Kidney tubule cell (primary cell): ENCODE data around the gene SERTAD2.

Experiments used
- DNase-seq: peaks from one replicate; pipeline ENCODE4 v3.0.0-alpha.2; 2018; ENCODE audit warnings: low spot score

Gene SERTAD2

DNA sequence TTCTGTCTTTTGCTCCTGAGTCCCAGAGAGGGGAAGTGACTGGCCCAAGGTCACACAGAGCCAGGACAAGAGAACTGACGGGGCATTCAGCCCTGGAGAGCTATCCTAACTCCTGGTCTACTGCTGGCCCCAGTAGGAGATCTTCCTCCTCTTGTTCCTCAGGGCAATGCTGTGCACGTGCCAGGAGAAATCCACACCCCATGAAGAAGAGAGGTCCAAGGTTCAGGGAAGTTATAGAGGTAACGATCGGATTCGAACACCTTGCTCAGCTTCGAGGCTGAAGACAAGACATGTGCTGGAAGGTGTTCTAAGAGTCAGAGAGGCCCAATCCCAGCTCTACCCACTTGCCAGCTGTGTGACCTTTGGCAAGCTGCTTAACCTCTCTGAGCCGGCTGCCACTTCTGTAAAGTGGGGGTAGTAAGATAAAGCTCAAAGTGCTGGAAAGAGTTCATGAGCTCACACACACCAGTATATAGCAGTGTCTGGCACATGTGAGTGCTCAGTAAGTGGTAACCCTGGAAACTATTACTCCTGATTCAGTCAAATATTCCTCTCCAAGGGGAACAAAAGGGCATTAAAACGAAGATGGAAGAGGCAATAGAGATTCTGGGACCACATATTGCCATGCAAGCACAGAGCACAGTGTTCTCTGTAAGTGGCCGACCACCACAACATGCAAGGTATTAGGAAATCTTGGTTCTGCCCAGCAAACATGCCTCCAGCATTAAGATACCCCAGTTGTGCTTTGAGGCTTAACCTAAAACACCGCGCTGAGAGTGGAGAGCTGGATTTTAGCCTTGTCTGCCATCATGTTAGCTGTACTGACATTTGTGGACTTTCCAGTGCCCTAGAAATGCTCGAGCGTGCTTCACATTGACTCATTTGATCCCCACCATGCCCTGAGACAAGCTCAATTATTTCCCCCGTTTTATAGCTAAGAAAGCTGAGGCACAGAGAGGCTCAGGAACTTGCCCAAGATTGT is 25.6 kb downstream of the SERTAD2 start:
- DNase-seq, result no peak

- DNase-seq, result no peak
Measured at GRCh38 chr2:64626963-64627760, 26.6 kb downstream of the SERTAD2 start.

DNA sequence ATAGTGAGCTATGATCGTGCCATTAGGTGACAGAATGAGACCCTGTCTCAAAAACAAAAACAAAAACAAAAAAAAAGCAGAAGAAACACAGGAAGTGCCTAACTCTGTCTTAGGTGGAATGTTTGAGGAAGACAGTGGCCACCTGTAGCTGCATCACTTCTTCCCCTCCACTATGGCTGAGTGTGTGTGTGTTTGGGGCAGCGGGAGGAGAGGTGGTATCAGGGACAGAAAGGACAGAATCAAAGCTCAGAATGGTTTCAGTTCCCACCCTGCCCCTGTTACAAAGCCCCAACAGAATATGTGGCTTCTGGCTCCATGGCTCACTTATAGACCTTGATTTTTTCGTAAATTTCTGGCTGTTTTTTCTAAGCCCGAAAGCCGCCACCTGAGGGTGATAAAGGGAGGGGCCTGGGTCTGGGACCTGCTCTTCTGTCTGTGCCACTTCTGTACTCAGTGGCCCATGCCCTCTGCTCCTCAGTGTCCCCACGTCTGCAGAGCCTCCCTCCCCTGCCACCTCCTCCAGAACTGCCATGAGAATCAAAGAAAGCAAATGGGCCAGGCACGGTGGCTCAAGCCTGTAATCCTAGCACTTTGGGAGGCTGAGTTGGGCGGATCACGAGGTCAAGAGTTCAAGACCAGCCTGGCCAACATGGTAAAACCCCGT is 27.4 kb downstream of the SERTAD2 start:
- DNase-seq, result no peak

DNA sequence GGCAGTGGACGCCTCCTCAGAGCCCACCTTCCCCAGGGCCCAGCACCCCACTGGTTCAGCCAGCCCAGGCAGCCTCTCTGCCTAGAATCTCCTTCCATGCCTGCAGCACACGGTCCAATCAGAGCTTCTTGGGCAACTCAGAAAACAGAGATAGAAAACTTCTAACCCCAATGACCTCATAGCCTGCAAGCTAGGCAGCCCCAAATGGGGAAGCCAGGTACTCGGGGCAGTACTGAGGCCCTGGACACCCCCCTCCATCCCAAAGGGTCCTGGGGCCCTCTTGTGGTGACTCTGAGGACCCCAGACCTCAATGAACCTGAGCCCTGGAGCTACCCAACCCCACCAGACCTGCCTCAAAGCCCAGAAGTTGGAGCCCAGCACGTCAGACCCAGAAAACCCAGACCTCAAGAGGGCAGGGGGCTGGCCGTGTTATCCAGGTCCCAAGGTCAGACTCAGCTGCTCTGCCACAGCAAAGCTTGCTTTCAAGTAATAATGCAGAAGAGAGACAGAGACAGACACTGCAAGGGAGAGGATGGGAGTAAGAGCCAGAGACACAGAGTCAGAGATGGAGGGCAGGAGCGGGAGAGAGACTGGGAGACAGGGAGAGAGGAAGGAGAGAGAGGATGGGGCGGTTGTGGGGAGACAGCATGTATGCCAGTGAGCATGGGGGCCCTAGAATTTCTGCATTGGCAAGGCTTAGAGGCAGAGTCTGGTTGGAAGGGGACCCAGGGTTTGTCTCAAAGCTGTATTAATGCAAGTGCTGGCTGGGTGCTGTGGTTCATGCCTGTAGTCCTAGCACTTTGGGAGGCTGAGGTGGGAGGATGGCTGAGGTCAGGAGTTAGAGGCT is 28.2 kb downstream of the SERTAD2 start:
- DNase-seq, result no peak

DNA sequence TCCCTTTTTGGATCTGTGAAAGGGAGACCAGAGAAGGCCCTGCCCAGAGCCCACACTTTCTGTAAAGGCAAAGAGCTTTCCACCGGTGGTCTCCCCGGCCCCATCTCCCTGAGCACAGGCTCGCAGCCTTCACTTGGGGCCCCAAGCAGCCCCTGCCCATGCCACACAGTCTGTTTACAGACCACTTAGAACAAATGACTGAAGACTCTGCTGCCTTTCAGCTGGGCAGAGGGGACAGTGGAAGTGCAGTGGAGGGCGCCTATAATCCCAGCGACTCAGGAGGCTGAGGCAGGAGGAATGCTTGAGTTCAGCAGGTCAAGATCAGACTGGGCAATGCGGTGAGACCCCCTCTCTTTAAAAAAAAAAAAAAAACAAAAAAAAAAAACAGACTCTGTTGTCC is 28.9 kb downstream of the SERTAD2 start:
- no peak for DNase-seq

- DNase-seq, result no peak
Measured at GRCh38 chr2:64624108-64624610, 29.6 kb downstream of the SERTAD2 start.

GRCh38 chr2:64623242-64623850 is 30.4 kb downstream of the SERTAD2 start:
- no peak for DNase-seq

- DNase-seq, result no peak
Measured at GRCh38 chr2:64622443-64623241, 31.1 kb downstream of the SERTAD2 start.

- DNase-seq, result no peak
Measured at GRCh38 chr2:64620661-64621060, 33.1 kb downstream of the SERTAD2 start.

DNA sequence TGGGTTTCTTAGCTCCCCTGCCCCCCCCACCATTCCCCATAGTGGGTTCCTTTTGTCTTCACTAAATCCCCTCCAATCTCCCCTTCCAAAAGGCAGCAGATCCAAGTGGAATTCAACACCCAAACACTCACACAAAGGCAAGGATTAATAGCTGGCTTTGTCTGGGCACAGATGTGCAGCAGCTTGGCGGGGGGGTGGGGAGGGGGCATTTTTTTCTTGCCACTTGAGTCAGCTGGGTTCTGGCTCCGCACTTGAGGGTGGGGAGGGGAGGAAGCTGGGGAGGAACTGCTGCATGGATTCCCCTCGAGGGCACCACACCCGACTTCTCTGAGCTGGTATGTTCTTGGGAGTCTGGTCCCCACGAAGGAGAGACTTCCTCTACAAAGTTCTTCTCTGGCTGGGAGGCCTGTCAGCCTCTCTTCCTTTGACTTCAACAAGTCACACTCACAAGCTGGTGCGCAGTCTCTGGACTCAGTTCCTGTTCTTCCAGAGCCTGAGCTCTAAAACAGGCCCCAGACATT is 36.0 kb downstream of the SERTAD2 start:
- DNase-seq, result no peak

GRCh38 chr2:64615844-64616536 is 37.7 kb downstream of the SERTAD2 start:
- DNase-seq, result no peak

DNA sequence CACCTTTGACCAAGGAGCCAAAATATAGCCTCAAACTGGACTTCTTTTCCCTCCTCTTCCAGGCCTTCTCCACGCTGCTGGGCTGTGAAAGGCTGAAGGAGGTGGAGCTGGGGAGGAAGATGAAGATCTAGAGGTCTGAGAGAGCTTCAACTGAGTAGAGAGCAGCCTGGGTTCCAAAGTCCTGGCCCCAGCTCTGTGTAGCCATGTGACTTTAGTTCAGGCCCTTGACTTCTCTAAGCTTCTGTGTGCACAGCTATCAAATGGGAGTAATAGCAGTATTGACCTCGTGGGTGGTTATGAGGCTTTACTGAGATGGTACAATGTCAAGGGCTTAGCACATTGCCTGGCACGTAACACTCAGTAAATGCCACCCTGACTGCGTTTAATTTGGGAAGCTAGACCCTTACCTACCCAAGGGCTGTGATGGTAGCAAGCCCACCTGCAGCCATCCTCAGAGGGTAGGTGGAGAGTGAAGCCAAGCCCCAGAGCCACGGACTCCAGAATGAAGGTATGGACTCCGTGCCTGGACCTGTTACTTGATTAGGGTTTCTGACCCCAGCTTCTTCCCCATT is 38.4 kb downstream of the SERTAD2 start:
- no peak for DNase-seq

- DNase-seq, result no peak
Measured at GRCh38 chr2:64613276-64613675, 40.4 kb downstream of the SERTAD2 start.

DNA sequence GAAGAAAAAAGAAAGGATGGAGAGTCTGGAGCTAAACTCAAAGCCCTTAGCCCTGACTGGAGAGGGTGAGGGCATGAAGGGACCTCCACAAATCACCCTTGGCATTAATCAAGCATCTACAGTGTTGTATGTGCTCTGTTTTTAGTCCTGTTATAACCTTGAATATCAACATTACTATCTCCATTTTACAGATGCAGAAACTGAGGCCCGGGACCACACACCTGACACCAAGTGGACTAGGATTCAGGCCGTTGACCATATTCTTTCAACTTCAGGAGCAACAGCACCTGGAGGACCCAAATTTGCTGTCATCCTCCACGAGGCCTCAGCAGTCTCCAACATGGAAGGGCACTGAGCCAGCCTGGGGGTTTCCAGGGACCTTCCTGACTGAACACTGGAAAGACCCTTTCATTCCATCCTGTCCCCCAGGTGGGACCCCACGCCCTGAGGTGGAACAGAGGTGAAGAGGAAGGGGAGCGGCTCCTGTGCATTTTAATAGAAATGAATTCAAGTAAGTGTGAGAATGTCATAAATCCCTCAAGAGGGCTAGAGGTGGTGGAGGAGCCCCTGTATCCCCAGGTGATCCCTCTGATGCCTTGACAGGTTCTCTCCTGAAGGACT is 41.0 kb downstream of the SERTAD2 start:
- DNase-seq, result no peak

DNA sequence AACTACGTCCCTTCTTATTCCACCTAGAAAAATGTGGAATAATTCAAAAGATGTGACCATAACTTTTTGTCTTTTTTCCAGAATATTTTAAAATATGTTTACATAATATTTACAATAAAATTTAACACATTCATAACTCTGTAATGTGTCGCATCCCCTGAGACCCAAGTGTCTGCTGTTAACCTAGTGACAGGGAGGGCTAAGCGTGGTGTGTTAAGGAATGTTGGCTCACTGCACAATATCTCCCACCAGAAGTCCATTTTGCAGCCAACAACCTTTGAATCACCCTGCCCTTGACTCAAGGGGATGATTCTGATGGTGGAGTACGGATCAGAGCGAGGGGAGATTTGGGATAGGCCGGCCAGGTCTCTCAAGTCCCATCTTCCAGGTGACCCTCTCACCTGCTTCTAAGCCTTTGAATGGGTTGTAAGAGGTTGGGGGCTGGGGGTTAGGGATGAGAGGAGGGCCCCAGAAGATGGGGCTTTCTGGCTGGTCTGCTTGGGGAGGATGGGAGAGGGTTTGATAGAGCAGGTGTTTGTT is 43.3 kb downstream of the SERTAD2 start:
- no peak for DNase-seq

- no peak for DNase-seq
Measured at GRCh38 chr2:64609942-64610281, 43.8 kb downstream of the SERTAD2 start.

- peak; percentile 63 for DNase-seq
Measured at GRCh38 chr2:64609227-64609941, 44.3 kb downstream of the SERTAD2 start.

DNA sequence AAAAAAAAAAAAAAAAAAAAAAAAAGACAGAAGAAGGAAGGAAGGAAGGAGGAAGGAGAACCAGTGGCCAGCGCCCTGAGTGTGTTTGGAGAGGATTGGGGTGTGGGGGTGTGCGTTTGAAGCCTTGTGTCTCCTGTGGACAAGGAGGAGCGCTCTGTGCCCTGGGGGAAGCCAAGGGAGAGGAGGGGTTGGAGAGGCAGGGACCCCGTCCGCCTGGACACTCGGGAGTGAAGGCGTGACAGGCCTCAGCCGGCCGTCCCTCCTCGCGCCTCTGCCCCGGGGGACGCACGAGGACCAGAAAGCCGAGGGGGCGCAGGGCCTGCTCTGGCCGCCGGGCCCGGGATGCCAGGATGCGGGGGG is 44.9 kb downstream of the SERTAD2 start:
- no peak for DNase-seq
